IMR-90 (cell line): ENCODE results near the gene PCBP3. TPM values are rescaled to one million over a fixed set of nuclear protein-coding genes. Genes with fewer than 3 reads are reported as not detected.

ENCODE experiments used
- ATAC-seq: fragments of 200-7000 bp; cut with Tn5 transposase; 2 replicates; pipeline ENCODE4 v1.9.1; 2020; ENCODE audit warnings: low read depth, mild to moderate bottlenecking, moderate library complexity
- BruUV-seq: library from RNA; stranded (reverse); fragments of 400-500 nt; replicated peaks from 2 replicates; lab custom pipeline; 2021; lab: Mats Ljungman, UMichigan
- CTCF ChIA-PET: fragments of 300-600 bp; formaldehyde crosslinking; extraction: SDS; loops from one replicate; lab custom pipeline; 2021; ENCODE audit warnings: antibody characterized with exemption; lab: Yijun Ruan, JAX
- POLR2A ChIA-PET: fragments of 300-600 bp; sonication (Branson Sonifier 250); formaldehyde crosslinking; loops from one replicate; lab custom pipeline; 2022; ENCODE audit warnings: antibody characterized with exemption; ENCODE audit not compliant: unreplicated experiment; lab: Charles Lee
- DNase-seq: peaks from one replicate; pipeline ENCODE4 v3.0.0; 2013
- H2AFZ ChIP-seq: replicated peaks from 2 replicates; pipeline ENCODE3; 2013; ENCODE audit warnings: low read length, mild to moderate bottlenecking; ENCODE audit not compliant: poor library complexity
- H2AK5ac ChIP-seq: 2 replicates; pipeline ENCODE4 v1.6.1; 2013; ENCODE audit warnings: low read depth, low read length, inconsistent platforms
- H2AK9ac ChIP-seq: replicated peaks from 2 replicates; pipeline ENCODE3; 2013; ENCODE audit warnings: mild to moderate bottlenecking, low read depth, low read length, moderate library complexity; ENCODE audit not compliant: poor library complexity
- H2BK120ac ChIP-seq: 2 replicates; pipeline ENCODE4 v1.6.1; 2013; ENCODE audit warnings: low read depth, low read length, inconsistent platforms
- H2BK15ac ChIP-seq: 3 replicates; pipeline ENCODE4 v1.6.1; 2013; ENCODE audit warnings: low read depth, low read length, inconsistent platforms
- H2BK20ac ChIP-seq: 2 replicates; pipeline ENCODE4 v1.6.1; 2013; ENCODE audit warnings: low read depth, mild to moderate bottlenecking, inconsistent platforms, low read length, moderate library complexity
- H2BK5ac ChIP-seq: 2 replicates; pipeline ENCODE4 v1.6.1; 2013; ENCODE audit warnings: mild to moderate bottlenecking, low read depth, low read length, inconsistent platforms; ENCODE audit not compliant: poor library complexity, severe bottlenecking
- H3K14ac ChIP-seq: replicated peaks from 2 replicates; pipeline ENCODE4 v1.6.1; 2013; ENCODE audit warnings: low read depth, low read length, inconsistent platforms
- H3K18ac ChIP-seq: 2 replicates; pipeline ENCODE4 v1.6.1; 2013; ENCODE audit warnings: low read depth, low read length, control low read depth
- H3K23ac ChIP-seq: 2 replicates; pipeline ENCODE4 v1.6.1; 2013; ENCODE audit warnings: low read depth, low read length, inconsistent platforms
- H3K27ac ChIP-seq: 2 replicates; pipeline ENCODE4 v1.5.1; 2013; ENCODE audit warnings: mild to moderate bottlenecking, control low read depth, low read length; ENCODE audit not compliant: insufficient read depth
- H3K27me3 ChIP-seq: 2 replicates; pipeline ENCODE4 v1.6.1; 2013; ENCODE audit warnings: low read length; ENCODE audit not compliant: control insufficient read depth, insufficient read depth
- H3K36me3 ChIP-seq: 2 replicates; pipeline ENCODE4 v1.6.1; 2013; ENCODE audit warnings: low read length, mixed read lengths; ENCODE audit not compliant: control insufficient read depth, insufficient read depth
- H3K4ac ChIP-seq: 2 replicates; pipeline ENCODE4 v1.6.1; 2013; ENCODE audit warnings: low read depth, low read length, inconsistent platforms
- H3K4me1 ChIP-seq: 2 replicates; pipeline ENCODE4 v1.6.1; 2013; ENCODE audit warnings: low read length, mixed read lengths; ENCODE audit not compliant: control insufficient read depth, insufficient read depth
- H3K4me2 ChIP-seq: 2 replicates; pipeline ENCODE4 v1.6.1; 2013; ENCODE audit warnings: low read depth, mild to moderate bottlenecking, control low read depth, low read length, moderate library complexity
- H3K4me3 ChIP-seq: 2 replicates; pipeline ENCODE4 v1.5.1; 2013; ENCODE audit warnings: low read depth, mild to moderate bottlenecking, control low read depth, low read length, moderate library complexity; ENCODE audit not compliant: insufficient read depth
- H3K56ac ChIP-seq: 2 replicates; pipeline ENCODE4 v1.6.1; 2013; ENCODE audit warnings: low read length, inconsistent platforms; ENCODE audit not compliant: insufficient read depth; ENCODE audit errors: extremely low read depth
- H3K79me1 ChIP-seq, 2 experiments: 2 replicates each; pipeline ENCODE4 v1.6.1; 2013; ENCODE audit warnings: low read length in 2 of 2, inconsistent platforms in 1 of 2, low read depth in 1 of 2
- H3K9ac ChIP-seq: 2 replicates; pipeline ENCODE4 v1.6.1; 2013; ENCODE audit warnings: low read depth, low read length, control low read depth
- H3K9me1 ChIP-seq: 2 replicates; pipeline ENCODE4 v1.6.1; 2013; ENCODE audit warnings: low read length, inconsistent platforms; ENCODE audit not compliant: insufficient read depth
- H3K9me3 ChIP-seq: 2 replicates; pipeline ENCODE4 v1.6.1; 2013; ENCODE audit warnings: low read length; ENCODE audit not compliant: control insufficient read depth, insufficient read depth
- H4K20me1 ChIP-seq: 2 replicates; pipeline ENCODE4 v1.6.1; 2013; ENCODE audit warnings: low read length, inconsistent platforms; ENCODE audit not compliant: insufficient read depth
- H4K5ac ChIP-seq: 2 replicates; pipeline ENCODE4 v1.6.1; 2013; ENCODE audit warnings: mild to moderate bottlenecking, low read depth, low read length, control low read depth
- H4K8ac ChIP-seq, 2 experiments: 2 replicates each; pipeline ENCODE4 v1.6.1; 2013; ENCODE audit warnings: low read depth in 2 of 2, low read length in 2 of 2, control low read depth in 1 of 2, inconsistent platforms in 1 of 2
- H4K91ac ChIP-seq: 2 replicates; pipeline ENCODE4 v1.6.1; 2013; ENCODE audit warnings: low read depth, low read length, inconsistent platforms; ENCODE audit not compliant: insufficient read depth
- BHLHE40 ChIP-seq: fragments of 150-350 bp; IDR thresholded peaks from 2 replicates; pipeline ENCODE4 v1.6.1; 2016; ENCODE audit warnings: mild to moderate bottlenecking, low read depth, low read length
- CEBPB ChIP-seq: IDR thresholded peaks from 2 replicates; pipeline ENCODE4 v1.6.1; 2012; ENCODE audit warnings: low read depth, low read length, improper control_type of control experiment
- CHD1 ChIP-seq: IDR thresholded peaks from 2 replicates; pipeline ENCODE4 v1.6.1; 2012; ENCODE audit warnings: low read depth, low read length, improper control_type of control experiment
- CTCF ChIP-seq: conservative IDR thresholded peaks from 2 replicates; pipeline ENCODE4 v1.5.1; 2012; ENCODE audit warnings: mild to moderate bottlenecking, low read depth, low read length, improper control_type of control experiment
- ELK1 ChIP-seq: fragments of 150-350 bp; IDR thresholded peaks from 2 replicates; pipeline ENCODE4 v1.6.1; 2016; ENCODE audit warnings: low read depth, mild to moderate bottlenecking, low read length, moderate library complexity, borderline replicate concordance
- FOS ChIP-seq: fragments of 150-350 bp; IDR thresholded peaks from 2 replicates; pipeline ENCODE4 v1.6.1; 2016; ENCODE audit warnings: low read depth, low read length
- MAFK ChIP-seq: IDR thresholded peaks from 2 replicates; pipeline ENCODE4 v1.6.1; 2012; ENCODE audit warnings: low read depth, low read length, improper control_type of control experiment
- MAZ ChIP-seq: IDR thresholded peaks from 2 replicates; pipeline ENCODE4 v1.6.1; 2012; ENCODE audit warnings: low read depth, mild to moderate bottlenecking, low read length, improper control_type of control experiment, moderate library complexity, borderline replicate concordance
- NFE2L2 ChIP-seq: fragments of 150-350 bp; IDR thresholded peaks from 2 replicates; pipeline ENCODE4 v1.6.1; 2016; ENCODE audit warnings: low read depth, mild to moderate bottlenecking, low read length
- POLR2A ChIP-seq: IDR thresholded peaks from 2 replicates; pipeline ENCODE4 v1.6.1; 2012; ENCODE audit warnings: mild to moderate bottlenecking, low read depth, low read length
- RAD21 ChIP-seq: IDR thresholded peaks from 2 replicates; pipeline ENCODE4 v1.6.1; 2012; ENCODE audit warnings: low read length, improper control_type of control experiment
- RCOR1 ChIP-seq: IDR thresholded peaks from 2 replicates; pipeline ENCODE4 v1.6.1; 2012; ENCODE audit warnings: mild to moderate bottlenecking, low read length, improper control_type of control experiment; ENCODE audit not compliant: insufficient replicate concordance
- RFX5 ChIP-seq: IDR thresholded peaks from 2 replicates; pipeline ENCODE4 v1.8.0; 2012; ENCODE audit warnings: low read depth, mild to moderate bottlenecking, low read length, moderate library complexity
- SMC3 ChIP-seq: fragments of 150-350 bp; IDR thresholded peaks from 2 replicates; pipeline ENCODE4 v1.6.1; 2016; ENCODE audit warnings: low read depth, mild to moderate bottlenecking, antibody characterized with exemption, low read length, moderate library complexity
- USF2 ChIP-seq: fragments of 150-350 bp; IDR thresholded peaks from 2 replicates; pipeline ENCODE4 v1.6.1; 2017; ENCODE audit warnings: mild to moderate bottlenecking, antibody characterized with exemption, low read length, low read depth
- WGBS, 2 experiments: methylation state at CpG; one replicate each; pipeline versions ENCODE4 v1.1.5 to v1.1.7; 2013; ENCODE audit warnings: missing lambda C conversion rate in 2 of 2; ENCODE audit not compliant: insufficient read length in 1 of 2; ENCODE audit errors: extremely low coverage in 2 of 2; 5-methylcytosine and 5-hydroxymethylcytosine counted together
- dilution Hi-C: fragments of 300-500 bp; cut with HindIII; formaldehyde crosslinking; loops from one replicate; pipeline ENCODE4 v1.14.3; 2018; ENCODE audit warnings: low sequenced_read_pairs; ENCODE audit not compliant: unreplicated experiment
- in situ Hi-C: fragments of 300-500 bp; cut with MboI; formaldehyde crosslinking; loops from 3 replicates; pipeline ENCODE4 v1.14.3; 2019; ENCODE audit warnings: low sequenced_read_pairs, inconsistent platforms, mixed read lengths
- intact Hi-C: fragments of 100-400 bp; cut with micrococcal nuclease; formaldehyde crosslinking; loops from 2 replicates; pipeline ENCODE4 v1.10.0; 2022
- polyA plus RNA-seq, 3 experiments: library from polyadenylated mRNA; depleted of rRNA; stranded (reverse); fragments of >200 nt; gene quantifications; 2 replicates each; pipeline ENCODE4 v1.2.3, GENCODE V29; 2012; ENCODE audit warnings: low replicate concordance in 1 of 3
- total RNA-seq: library from RNA; depleted of rRNA; stranded (reverse); fragments of >200 nt; gene quantifications from 2 replicates; pipeline ENCODE4 v1.2.3, GENCODE V29; 2012

Gene PCBP3
- total and polyA plus RNA-seq, 2 of the 4 experiments (the other 2 are of a cell fraction), result 2.9 to 3.9 TPM

- no peak overlapping the region for H3K23ac ChIP-seq
- no peak overlapping the region for H3K18ac ChIP-seq
- POLR2A ChIA-PET, result no interaction called here
- no TSS peak for BruUV-seq
- peaks cover 14% of the 10 kb centered on the region; the same call in 1 of the 2 replicates for H3K9me1 ChIP-seq
- H3K27me3 ChIP-seq, result no peaks in the 10 kb centered on the region
- H3K27ac ChIP-seq, result no peak overlapping the region
- no peak overlapping the region for H2BK120ac ChIP-seq
- H2AK5ac ChIP-seq, result no peak overlapping the region
- H4K8ac ChIP-seq, result no peak overlapping the region
- H3K4me1 ChIP-seq, result peaks cover 3% of the 10 kb centered on the region; the same call in 1 of the 2 replicates
- H3K4me2 ChIP-seq, result no peak overlapping the region
- no peak overlapping the region for H2AK9ac ChIP-seq
- CTCF ChIA-PET, result no interaction called here
- H2BK15ac ChIP-seq, result no peak overlapping the region
- H3K4me3 ChIP-seq, result no peak overlapping the region
- H4K91ac ChIP-seq, result no peak overlapping the region
- no peak overlapping the region for H4K5ac ChIP-seq
- ATAC-seq (no peak), DNase-seq (no peak)
- no peaks in the 10 kb centered on the region for H3K79me1 ChIP-seq
- dilution Hi-C loops, result no loop called here
- H3K9ac ChIP-seq, result no peak overlapping the region
- no peak overlapping the region for H2BK5ac ChIP-seq
- peaks cover 8% of the 10 kb centered on the region; the same call in 1 of the 2 replicates for H4K20me1 ChIP-seq
- intact Hi-C loops, result no loop called here
- TF ChIP-seq SMC3 (no peak), MAZ (no peak), MAFK (no peak), CHD1 (no peak), BHLHE40 (no peak), RFX5 (no peak), NFE2L2 (no peak), RAD21 (no peak), CTCF (no peak), USF2 (no peak), RCOR1 (no peak), ELK1 (no peak), POLR2A (no peak), FOS (no peak), CEBPB (no peak)
- H3K14ac ChIP-seq, result no peak overlapping the region
- H2AFZ ChIP-seq, result no peak overlapping the region
- no peaks in the 10 kb centered on the region for H3K9me3 ChIP-seq
- H2BK20ac ChIP-seq, result no peak overlapping the region
- no peak overlapping the region for H3K4ac ChIP-seq
- peaks cover 6% of the 10 kb centered on the region; the same call in 1 of the 2 replicates for H3K36me3 ChIP-seq
- H3K56ac ChIP-seq, result no peak overlapping the region
- in situ Hi-C loops, result no loop called here
- 88% methylated on average over 6 of the region's 15 CpGs; no CpG with 5 or more reads in 1 of the 2 experiments for WGBS, 2 experiments
These were observed 106.4 kb downstream of the PCBP3 start for GRCh38 chr21:45749974-45750373.
